ENCODE results near the gene BBOX1.
"Not testable (repeated sequence)": the region's sequence is repeated elsewhere in the genome, so short reads cannot be mapped to it uniquely, and the experiment has no call there.

Gene BBOX1

DNA sequence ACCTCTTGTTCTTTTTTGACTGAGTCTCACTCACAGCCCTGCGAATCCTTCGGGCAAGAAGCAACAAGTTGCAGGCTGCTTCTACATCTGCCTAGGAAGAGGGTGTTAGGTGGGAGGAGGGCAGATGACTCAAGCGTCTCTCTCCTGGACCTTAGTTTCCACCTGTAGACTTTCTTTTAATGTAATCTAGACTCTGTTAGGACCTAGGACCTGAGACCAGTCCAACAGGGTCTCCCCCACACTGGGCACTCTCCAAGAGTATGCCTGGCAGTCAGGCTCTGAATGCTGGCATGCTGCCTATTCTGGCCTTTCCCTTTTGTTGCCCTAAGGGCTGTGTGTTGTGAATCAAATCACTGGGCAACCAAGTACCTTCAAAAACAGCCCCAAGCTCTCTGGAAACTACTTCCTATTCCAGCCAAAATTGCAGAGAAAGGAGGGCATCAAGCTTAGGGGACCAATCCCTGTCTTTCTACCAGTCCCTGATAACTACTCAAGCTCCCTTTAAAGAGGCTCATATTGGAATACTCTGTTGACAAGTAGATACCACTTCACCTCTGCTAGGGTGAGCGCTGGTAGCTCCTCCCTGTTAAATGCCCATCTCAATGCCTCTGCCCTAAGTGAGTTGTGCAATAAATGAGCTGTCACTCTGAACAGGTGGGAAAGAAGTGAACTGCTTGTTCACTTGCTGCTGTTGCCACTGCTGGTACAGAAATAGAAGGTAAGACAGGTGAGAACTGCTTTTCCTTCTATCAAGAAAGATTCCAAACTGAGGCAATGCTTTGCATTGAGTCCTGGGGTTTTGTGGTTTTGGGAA, at the start of gene BBOX1:
TSS of gene BBOX1 (plus strand) at position 514 of the 814 bp plus-strand sequence. CDS start 14,616 bp downstream, outside the sequence.
- H3K4me3 Mint-ChIP-seq: no peak within 1 kb of the TSS
- H3K36me3 Mint-ChIP-seq (ENCODE audit: low read depth): no peaks in the 10 kb centered on the region
- no peak for DNase-seq (ENCODE audit: low spot score)

GRCh38 chr11:26992031-26992541, 48.5 kb upstream of the BBOX1 start:
- no peaks in the 10 kb centered on the region for H3K36me3 Mint-ChIP-seq (ENCODE audit: low read depth)
- DNase-seq (ENCODE audit: low spot score): no peak
- H3K4me3 Mint-ChIP-seq: no peak overlapping the region
- H3K4me1 Mint-ChIP-seq (ENCODE audit: low read depth): no peaks in the 10 kb centered on the region
- peaks cover 3% of the 10 kb centered on the region for H3K9me3 Mint-ChIP-seq
- no peak overlapping the region for H3K27ac Mint-ChIP-seq
- H3K27me3 Mint-ChIP-seq (ENCODE audit: low read depth): no peaks in the 10 kb centered on the region

More for the DNA sequence above, at the start of gene BBOX1:
- H3K27me3 Mint-ChIP-seq (ENCODE audit: low read depth): no peaks in the 10 kb centered on the region
- no peaks in the 10 kb centered on the region for H3K4me1 Mint-ChIP-seq (ENCODE audit: low read depth)
- no peak within 1 kb of the TSS for H3K27ac Mint-ChIP-seq
- peaks cover 20% of the 10 kb centered on the region for H3K9me3 Mint-ChIP-seq

- H3K36me3 Mint-ChIP-seq (ENCODE audit: low read depth): no peaks in the 10 kb centered on the region
- H3K27me3 Mint-ChIP-seq (ENCODE audit: low read depth): no peaks in the 10 kb centered on the region
Measured at GRCh38 chr11:26993965-26994457, 46.6 kb upstream of the BBOX1 start, which contains the start of gene FIBIN. TSS of gene FIBIN (plus strand) at chr11:26994112. CDS start at chr11:26994527, 415 bp downstream.

DNA sequence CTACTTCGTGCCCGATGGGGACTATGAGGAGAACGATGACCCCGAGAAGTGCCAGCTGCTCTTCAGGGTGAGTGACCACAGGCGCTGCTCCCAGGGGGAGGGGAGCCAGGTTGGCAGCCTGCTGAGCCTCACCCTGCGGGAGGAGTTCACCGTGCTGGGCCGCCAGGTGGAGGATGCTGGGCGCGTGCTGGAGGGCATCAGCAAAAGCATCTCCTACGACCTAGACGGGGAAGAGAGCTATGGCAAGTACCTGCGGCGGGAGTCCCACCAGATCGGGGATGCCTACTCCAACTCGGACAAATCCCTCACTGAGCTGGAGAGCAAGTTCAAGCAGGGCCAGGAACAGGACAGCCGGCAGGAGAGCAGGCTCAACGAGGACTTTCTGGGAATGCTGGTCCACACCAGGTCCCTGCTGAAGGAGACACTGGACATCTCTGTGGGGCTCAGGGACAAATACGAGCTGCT, 46.0 kb upstream of the BBOX1 start:
- no peaks in the 10 kb centered on the region for H3K27me3 Mint-ChIP-seq (ENCODE audit: low read depth)
- no peaks in the 10 kb centered on the region for H3K4me1 Mint-ChIP-seq (ENCODE audit: low read depth)
- H3K4me3 Mint-ChIP-seq: no peak overlapping the region
- no peaks in the 10 kb centered on the region for H3K36me3 Mint-ChIP-seq (ENCODE audit: low read depth)
- peaks cover 3% of the 10 kb centered on the region for H3K9me3 Mint-ChIP-seq
- no peak overlapping the region for H3K27ac Mint-ChIP-seq
- DNase-seq (ENCODE audit: low spot score): no peak

More at GRCh38 chr11:26993965-26994457, 46.6 kb upstream of the BBOX1 start, which contains the start of gene FIBIN:
- Mint-ChIP-seq H3K9me3 (peaks cover 3% of the 10 kb centered on the region), H3K4me3 (no peak within 1 kb of the TSS), H3K27ac (no peak within 1 kb of the TSS), H3K4me1 (ENCODE audit: low read depth) (no peaks in the 10 kb centered on the region)
- no peak for DNase-seq (ENCODE audit: low spot score)

- Mint-ChIP-seq H3K36me3 (ENCODE audit: low read depth) (no peaks in the 10 kb centered on the region), H3K9me3 (peaks cover 3% of the 10 kb centered on the region), H3K4me3 (no peak overlapping the region), H3K4me1 (ENCODE audit: low read depth) (no peaks in the 10 kb centered on the region), H3K27ac (no peak overlapping the region), H3K27me3 (ENCODE audit: low read depth) (no peaks in the 10 kb centered on the region)
- no peak for DNase-seq (ENCODE audit: low spot score)
Measured at GRCh38 chr11:26995701-26996460, 44.7 kb upstream of the BBOX1 start.

DNA sequence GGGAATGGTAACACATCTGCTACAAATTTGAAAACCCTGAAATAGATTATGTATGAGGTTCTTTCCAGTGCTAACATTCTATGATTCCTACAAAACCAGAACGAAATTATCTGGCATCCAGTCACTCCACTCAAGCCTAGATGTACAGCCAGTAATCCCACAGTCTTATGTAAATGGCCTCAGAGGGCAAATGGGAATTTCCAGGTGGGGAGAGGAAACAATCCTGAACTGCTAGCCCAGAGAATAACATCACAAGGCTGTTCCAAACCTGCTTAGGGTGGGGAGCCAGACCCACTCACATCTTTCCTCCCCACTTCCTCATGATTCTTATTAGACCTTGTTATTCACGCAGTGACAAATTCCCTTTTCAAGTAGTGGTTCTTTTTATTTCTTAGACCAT, 43.2 kb upstream of the BBOX1 start:
- no peak overlapping the region for H3K27ac Mint-ChIP-seq
- H3K4me3 Mint-ChIP-seq: no peak overlapping the region
- no peaks in the 10 kb centered on the region for H3K27me3 Mint-ChIP-seq (ENCODE audit: low read depth)
- no peaks in the 10 kb centered on the region for H3K4me1 Mint-ChIP-seq (ENCODE audit: low read depth)
- H3K36me3 Mint-ChIP-seq (ENCODE audit: low read depth): no peaks in the 10 kb centered on the region
- no peak for DNase-seq (ENCODE audit: low spot score)
- H3K9me3 Mint-ChIP-seq: peaks cover 3% of the 10 kb centered on the region

- H3K27me3 Mint-ChIP-seq (ENCODE audit: low read depth); H3K9me3 Mint-ChIP-seq; H3K4me3 Mint-ChIP-seq; H3K4me1 Mint-ChIP-seq (ENCODE audit: low read depth); DNase-seq (ENCODE audit: low spot score); H3K36me3 Mint-ChIP-seq (ENCODE audit: low read depth); H3K27ac Mint-ChIP-seq: not testable (repeated sequence)
Measured at GRCh38 chr11:27001136-27001730, 39.4 kb upstream of the BBOX1 start.

DNA sequence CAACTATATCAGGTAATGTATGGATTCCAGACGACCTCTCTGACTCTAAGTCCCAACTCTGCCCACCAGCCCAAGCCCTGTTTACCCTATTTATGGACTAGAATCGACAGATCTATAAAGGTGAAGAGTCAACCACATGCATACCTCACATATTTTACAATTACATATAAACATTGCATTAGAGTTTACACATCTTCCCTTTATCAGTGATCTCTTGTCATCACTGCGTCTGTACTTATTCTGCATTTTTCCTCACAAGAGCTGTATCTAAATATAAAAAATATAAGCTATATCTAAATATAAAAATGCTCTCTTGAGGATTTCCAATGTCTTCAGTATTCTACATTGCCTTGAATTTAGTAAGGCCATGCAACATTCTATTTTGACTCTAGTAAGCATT, 38.2 kb upstream of the BBOX1 start:
- no peaks in the 10 kb centered on the region for H3K4me1 Mint-ChIP-seq (ENCODE audit: low read depth)
- no peaks in the 10 kb centered on the region for H3K9me3 Mint-ChIP-seq
- H3K36me3 Mint-ChIP-seq (ENCODE audit: low read depth): no peaks in the 10 kb centered on the region
- no peak overlapping the region for H3K27ac Mint-ChIP-seq
- no peaks in the 10 kb centered on the region for H3K27me3 Mint-ChIP-seq (ENCODE audit: low read depth)
- no peak for DNase-seq (ENCODE audit: low spot score)
- H3K4me3 Mint-ChIP-seq: no peak overlapping the region

DNA sequence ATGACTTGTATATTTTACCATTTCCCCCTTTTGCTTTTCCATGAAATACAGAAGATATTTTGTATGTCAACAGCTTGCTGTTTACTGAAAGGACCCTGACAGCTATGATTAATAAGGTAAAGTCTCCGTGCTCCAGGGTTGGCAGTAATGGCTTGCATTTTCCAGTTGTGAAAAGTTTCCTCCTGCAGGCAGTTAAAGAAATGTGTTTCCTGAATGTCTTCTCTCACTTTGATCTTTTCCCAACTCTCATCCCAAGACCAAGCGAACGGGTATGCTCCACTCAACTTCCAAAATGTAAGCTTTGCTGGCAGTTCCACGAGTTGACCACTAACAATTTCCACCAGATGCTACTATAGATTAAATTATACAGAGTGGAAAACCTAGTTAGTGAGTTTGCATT, 37.8 kb upstream of the BBOX1 start:
- Mint-ChIP-seq H3K4me1 (ENCODE audit: low read depth) (no peaks in the 10 kb centered on the region), H3K27ac (no peak overlapping the region), H3K9me3 (peaks cover 1% of the 10 kb centered on the region), H3K36me3 (ENCODE audit: low read depth) (no peaks in the 10 kb centered on the region), H3K27me3 (ENCODE audit: low read depth) (no peaks in the 10 kb centered on the region), H3K4me3 (no peak overlapping the region)
- no peak for DNase-seq (ENCODE audit: low spot score)

DNA sequence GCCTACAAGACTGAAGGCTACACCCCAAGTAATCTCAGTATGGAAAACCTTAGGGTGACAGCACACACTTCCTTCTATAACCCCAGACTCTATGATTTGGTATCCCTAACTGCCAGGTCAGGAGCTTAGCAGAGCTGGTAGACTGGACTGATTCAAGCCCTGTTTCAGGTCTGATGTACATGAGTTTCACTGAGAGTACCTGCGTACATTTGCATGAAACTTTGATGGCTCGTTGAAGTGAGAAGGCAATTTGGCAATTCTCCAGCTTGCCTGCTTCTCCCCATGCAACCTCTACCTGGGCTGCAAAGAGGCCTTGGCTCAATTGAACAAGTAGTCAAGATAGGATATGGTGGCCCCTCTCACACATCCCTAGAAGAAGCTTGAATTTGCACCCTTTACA, 36.5 kb upstream of the BBOX1 start:
- Mint-ChIP-seq H3K4me3 (no peak overlapping the region), H3K4me1 (ENCODE audit: low read depth) (no peaks in the 10 kb centered on the region), H3K9me3 (peaks cover 4% of the 10 kb centered on the region), H3K27me3 (ENCODE audit: low read depth) (no peaks in the 10 kb centered on the region), H3K27ac (no peak overlapping the region), H3K36me3 (ENCODE audit: low read depth) (no peaks in the 10 kb centered on the region)
- no peak for DNase-seq (ENCODE audit: low spot score)

- no peak overlapping the region for H3K27ac Mint-ChIP-seq
- no peaks in the 10 kb centered on the region for H3K36me3 Mint-ChIP-seq (ENCODE audit: low read depth)
- H3K4me3 Mint-ChIP-seq: no peak overlapping the region
- no peak for DNase-seq (ENCODE audit: low spot score)
- H3K9me3 Mint-ChIP-seq: peaks cover 4% of the 10 kb centered on the region
- no peaks in the 10 kb centered on the region for H3K27me3 Mint-ChIP-seq (ENCODE audit: low read depth)
- no peaks in the 10 kb centered on the region for H3K4me1 Mint-ChIP-seq (ENCODE audit: low read depth)
Measured at GRCh38 chr11:27008811-27009535, 31.6 kb upstream of the BBOX1 start.

DNA sequence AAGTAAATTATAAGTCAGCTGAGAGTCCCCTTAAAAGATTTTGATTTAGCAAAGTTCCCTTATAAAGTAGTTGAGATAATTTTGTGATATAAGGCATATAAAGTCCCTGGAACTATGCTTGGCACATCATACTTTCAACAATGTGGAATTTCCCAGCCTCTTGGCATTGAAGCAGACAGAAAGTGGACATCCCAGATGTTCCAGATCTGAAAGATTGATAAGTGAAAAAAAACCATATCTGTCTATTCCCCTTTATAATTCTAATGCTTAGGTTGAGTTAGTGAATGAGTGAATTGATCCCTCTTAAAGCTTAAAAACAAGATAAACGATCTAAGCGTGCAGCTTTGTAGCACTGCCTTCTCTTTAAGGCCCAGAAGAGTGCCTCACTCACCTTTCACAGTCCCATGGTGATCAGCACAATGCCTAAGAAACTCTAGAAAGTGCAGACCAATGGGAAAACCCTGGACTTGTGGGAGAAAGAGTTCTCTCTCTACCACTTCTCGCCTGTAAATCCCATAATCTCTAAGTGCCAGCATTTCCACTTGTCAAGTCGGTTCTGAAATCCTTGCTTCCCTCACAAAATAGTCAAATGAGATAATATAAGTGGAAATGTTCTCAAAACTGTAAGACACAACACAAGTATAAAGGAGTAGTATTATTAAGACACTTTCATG, 28.9 kb upstream of the BBOX1 start:
- DNase-seq (ENCODE audit: low spot score): no peak
- no peaks in the 10 kb centered on the region for H3K4me1 Mint-ChIP-seq (ENCODE audit: low read depth)
- no peak overlapping the region for H3K4me3 Mint-ChIP-seq
- no peaks in the 10 kb centered on the region for H3K27me3 Mint-ChIP-seq (ENCODE audit: low read depth)
- peaks cover 4% of the 10 kb centered on the region for H3K9me3 Mint-ChIP-seq
- no peak overlapping the region for H3K27ac Mint-ChIP-seq
- H3K36me3 Mint-ChIP-seq (ENCODE audit: low read depth): no peaks in the 10 kb centered on the region

Measured in T-helper 2 cell treated with Interferon-gamma antibody and Interleukin-4, amounts not matched to agents 5 μg/mL and 100 μg/mL, for 36 hours (primary cell).